Calu3 (cell line): ENCODE measurements around the gene OR9Q1. TPM values are rescaled to one million over a fixed set of nuclear protein-coding genes. Genes with fewer than 3 reads are reported as not detected.

Source experiments
- BruUV-seq: library from RNA; stranded (reverse); fragments of 400-500 nt; replicated peaks from 2 replicates; lab custom pipeline; 2021; lab: Mats Ljungman, UMichigan
- CTCF ChIA-PET: fragments of 300-600 bp; sonication (Branson Sonifier 250); formaldehyde crosslinking; loops from one replicate; lab custom pipeline; 2022; ENCODE audit warnings: antibody characterized with exemption; lab: Charles Lee
- DNase-seq: peaks from one replicate; pipeline ENCODE4 v3.0.0; 2022
- H3K27ac Mint-ChIP-seq: one replicate; pipeline ENCODE4 v1.8.0; 2022; ENCODE audit warnings: mixed read lengths; ENCODE audit not compliant: unreplicated experiment
- H3K27me3 Mint-ChIP-seq: one replicate; pipeline ENCODE4 v1.8.0; 2022; ENCODE audit warnings: mixed read lengths; ENCODE audit not compliant: unreplicated experiment
- H3K36me3 Mint-ChIP-seq: one replicate; pipeline ENCODE4 v1.8.0; 2022; ENCODE audit warnings: mild to moderate bottlenecking, moderate library complexity, mixed read lengths; ENCODE audit not compliant: insufficient read depth, unreplicated experiment
- H3K4me1 Mint-ChIP-seq: one replicate; pipeline ENCODE4 v1.8.0; 2022; ENCODE audit warnings: mild to moderate bottlenecking, low read depth, mixed read lengths; ENCODE audit not compliant: unreplicated experiment
- H3K4me3 Mint-ChIP-seq: one replicate; pipeline ENCODE4 v1.8.0; 2022; ENCODE audit warnings: mild to moderate bottlenecking, low read depth, moderate library complexity, mixed read lengths; ENCODE audit not compliant: unreplicated experiment
- H3K9me3 Mint-ChIP-seq: one replicate; pipeline ENCODE4 v1.8.0; 2022; ENCODE audit warnings: low read depth, mixed read lengths; ENCODE audit not compliant: unreplicated experiment
- intact Hi-C: fragments of 100-400 bp; cut with micrococcal nuclease; formaldehyde crosslinking; loops from one replicate; pipeline ENCODE4 v1.10.0; 2022; ENCODE audit not compliant: unreplicated experiment
- total RNA-seq: library from RNA; stranded (reverse); gene quantifications from 2 replicates; pipeline ENCODE4 v1.2.3, GENCODE V29; 2022
- TF ChIP-seq, protein P1 (sequence below): fragments of 200-600 bp; IDR thresholded peaks from one replicate; pipeline ENCODE4 v1.8.0; 2022; ENCODE audit warnings: antibody characterized with exemption; ENCODE audit not compliant: unreplicated experiment

OR9Q1 gene
- total RNA-seq, 1 experiment from 2014 or later = not detected

DNA sequence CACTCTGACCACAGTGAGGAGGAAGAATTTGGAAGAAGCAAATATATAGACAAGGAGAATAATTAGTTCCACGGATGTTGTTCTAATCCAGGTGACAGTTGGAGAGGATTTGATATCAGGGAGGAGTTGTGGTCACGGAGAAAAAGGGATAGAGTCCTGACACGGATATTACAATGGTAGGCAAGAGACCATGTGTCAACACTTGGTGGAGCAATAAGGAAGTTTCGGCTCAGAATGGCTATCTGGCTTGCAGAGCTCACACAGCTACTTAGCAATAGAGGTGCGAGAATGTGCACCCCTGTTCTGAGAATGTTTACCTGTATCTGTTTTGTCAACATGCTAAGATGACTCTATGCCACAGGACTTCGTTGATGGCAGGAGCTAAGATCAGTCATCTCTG, 154.8 kb downstream of the OR9Q1 start:
- CTCF ChIA-PET = no interaction called here
- TF ChIP-seq, protein P1, sequence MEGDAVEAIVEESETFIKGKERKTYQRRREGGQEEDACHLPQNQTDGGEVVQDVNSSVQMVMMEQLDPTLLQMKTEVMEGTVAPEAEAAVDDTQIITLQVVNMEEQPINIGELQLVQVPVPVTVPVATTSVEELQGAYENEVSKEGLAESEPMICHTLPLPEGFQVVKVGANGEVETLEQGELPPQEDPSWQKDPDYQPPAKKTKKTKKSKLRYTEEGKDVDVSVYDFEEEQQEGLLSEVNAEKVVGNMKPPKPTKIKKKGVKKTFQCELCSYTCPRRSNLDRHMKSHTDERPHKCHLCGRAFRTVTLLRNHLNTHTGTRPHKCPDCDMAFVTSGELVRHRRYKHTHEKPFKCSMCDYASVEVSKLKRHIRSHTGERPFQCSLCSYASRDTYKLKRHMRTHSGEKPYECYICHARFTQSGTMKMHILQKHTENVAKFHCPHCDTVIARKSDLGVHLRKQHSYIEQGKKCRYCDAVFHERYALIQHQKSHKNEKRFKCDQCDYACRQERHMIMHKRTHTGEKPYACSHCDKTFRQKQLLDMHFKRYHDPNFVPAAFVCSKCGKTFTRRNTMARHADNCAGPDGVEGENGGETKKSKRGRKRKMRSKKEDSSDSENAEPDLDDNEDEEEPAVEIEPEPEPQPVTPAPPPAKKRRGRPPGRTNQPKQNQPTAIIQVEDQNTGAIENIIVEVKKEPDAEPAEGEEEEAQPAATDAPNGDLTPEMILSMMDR = no peak
- Mint-ChIP-seq H3K27ac (no peak overlapping the region), H3K4me1 (no peaks in the 10 kb centered on the region), H3K27me3 (no peaks in the 10 kb centered on the region), H3K4me3 (no peak overlapping the region), H3K36me3 (no peaks in the 10 kb centered on the region), H3K9me3 (peaks cover 4% of the 10 kb centered on the region)
- DNase-seq = no peak
- intact Hi-C loops = no loop called here
- no TSS peak for BruUV-seq

DNA sequence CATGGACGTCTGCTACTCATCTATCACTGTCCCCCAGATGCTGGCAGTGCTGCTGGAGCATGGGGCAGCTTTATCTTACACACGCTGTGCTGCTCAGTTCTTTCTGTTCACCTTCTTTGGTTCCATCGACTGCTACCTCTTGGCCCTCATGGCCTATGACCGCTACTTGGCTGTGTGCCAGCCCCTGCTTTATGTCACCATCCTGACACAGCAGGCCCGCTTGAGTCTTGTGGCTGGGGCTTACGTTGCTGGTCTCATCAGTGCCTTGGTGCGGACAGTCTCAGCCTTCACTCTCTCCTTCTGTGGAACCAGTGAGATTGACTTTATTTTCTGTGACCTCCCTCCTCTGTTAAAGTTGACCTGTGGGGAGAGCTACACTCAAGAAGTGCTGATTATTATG, 156.0 kb downstream of the OR9Q1 start:
- no peak overlapping the region for H3K27ac Mint-ChIP-seq
- H3K27me3 Mint-ChIP-seq = no peaks in the 10 kb centered on the region
- TF ChIP-seq, protein P1 = no peak
- CTCF ChIA-PET = interaction anchor here (0.8 kb wide), 1 partner anchor 29 kb away, joined by 3 read pairs; no protein-coding TSS in a partner anchor
- no peaks in the 10 kb centered on the region for H3K36me3 Mint-ChIP-seq
- H3K9me3 Mint-ChIP-seq = peaks cover 4% of the 10 kb centered on the region
- BruUV-seq = no TSS peak
- H3K4me1 Mint-ChIP-seq = no peaks in the 10 kb centered on the region
- DNase-seq = no peak
- intact Hi-C loops = no loop called here
- H3K4me3 Mint-ChIP-seq = no peak overlapping the region

DNA sequence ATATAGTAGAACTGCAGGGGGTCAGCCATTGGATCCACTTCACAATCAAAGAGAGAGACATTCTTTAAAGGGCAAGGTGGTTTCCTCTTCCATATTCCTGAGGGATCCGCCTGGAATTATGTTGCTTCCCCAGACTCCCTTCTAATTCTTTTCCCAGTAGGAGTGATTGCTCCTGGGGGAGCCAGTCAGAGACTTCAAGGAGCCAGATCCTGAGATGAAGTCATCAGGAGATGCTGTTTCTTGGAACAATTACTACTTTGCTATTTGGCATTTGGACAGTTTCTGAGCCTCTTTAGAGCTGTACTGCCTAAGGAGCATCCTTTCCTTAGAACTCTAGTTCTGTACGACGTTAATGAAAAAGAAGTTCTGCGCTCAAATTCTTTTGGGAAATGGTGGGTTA, 163.3 kb downstream of the OR9Q1 start:
- Mint-ChIP-seq H3K36me3 (no peaks in the 10 kb centered on the region), H3K27me3 (no peaks in the 10 kb centered on the region), H3K9me3 (no peaks in the 10 kb centered on the region), H3K27ac (no peak overlapping the region), H3K4me1 (no peaks in the 10 kb centered on the region), H3K4me3 (no peak overlapping the region)
- no TSS peak for BruUV-seq
- intact Hi-C loops = no loop called here
- TF ChIP-seq, protein P1 = no peak
- no peak for DNase-seq
- CTCF ChIA-PET = interaction anchor here (0.5 kb wide), 1 partner anchor 59 kb away, joined by 3 read pairs; no protein-coding TSS in a partner anchor

DNA sequence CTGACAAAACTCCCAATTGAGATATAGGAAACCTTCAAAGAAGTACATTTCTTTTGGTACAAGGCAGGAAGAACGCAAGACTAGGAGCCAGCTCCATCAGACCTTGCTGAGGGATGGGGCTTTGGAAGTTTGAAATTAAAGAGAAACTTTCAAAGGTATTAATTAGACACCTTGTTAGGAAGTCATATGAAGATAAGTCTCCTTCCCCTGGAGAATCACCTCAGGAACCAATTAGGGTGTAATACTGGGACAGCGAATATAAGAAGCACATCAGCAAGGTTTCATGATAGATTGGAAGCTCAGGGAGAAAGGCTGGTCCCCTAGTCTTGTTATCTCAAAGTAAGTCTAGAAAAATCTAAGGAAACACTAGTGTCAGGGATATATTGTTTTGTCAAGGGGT, 165.1 kb downstream of the OR9Q1 start, which contains the start of gene OR9Q2:
Gene OR9Q2, plus strand, starts transcription at position 301 of the 400 bp plus-strand sequence. CDS start 1,421 bp downstream, outside the sequence.
- no peak within 1 kb of the TSS for H3K4me3 Mint-ChIP-seq
- no peaks in the 10 kb centered on the region for H3K9me3 Mint-ChIP-seq
- CTCF ChIA-PET = no interaction called here
- TF ChIP-seq, protein P1 = no peak
- no peaks in the 10 kb centered on the region for H3K4me1 Mint-ChIP-seq
- intact Hi-C loops = no loop called here
- DNase-seq = no peak
- no peak within 1 kb of the TSS for H3K27ac Mint-ChIP-seq
- no peaks in the 10 kb centered on the region for H3K36me3 Mint-ChIP-seq
- no peaks in the 10 kb centered on the region for H3K27me3 Mint-ChIP-seq
- no TSS peak for BruUV-seq
